ENCODE results near the gene CA10. TPM values are rescaled to one million over a fixed set of nuclear protein-coding genes. Genes with fewer than 3 reads are reported as not detected.

The CA10 gene
- polyA plus RNA-seq, 3 donors from 2014 or later, result not detected

DNA sequence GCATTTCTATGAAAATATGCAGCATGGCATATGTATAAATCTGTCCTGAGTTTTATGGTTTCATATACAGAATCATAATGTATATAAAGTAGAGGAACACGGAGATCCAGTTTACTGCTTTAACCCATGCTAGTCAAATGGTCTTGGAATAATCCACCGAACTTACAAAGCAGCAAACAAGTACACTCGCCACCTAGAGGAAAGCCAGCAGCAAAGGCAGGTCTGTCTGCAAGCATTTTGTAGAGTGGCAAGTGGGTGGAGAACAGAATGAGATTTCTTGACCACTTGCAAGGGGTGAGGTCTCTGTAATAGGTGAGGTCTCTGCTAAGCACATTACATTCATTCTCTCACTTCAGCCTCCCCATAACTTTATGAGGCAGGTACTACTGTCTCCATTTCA is 308.3 kb downstream of the CA10 start:
- peaks cover 0 to 11% (median 4%) of the 10 kb centered on the region in 3 donors for H3K27me3 Mint-ChIP-seq (ENCODE audit: low read depth in 3 of 3)
- DNase-seq, result no peak
- H3K9me3 Mint-ChIP-seq, result peaks cover 0 to 5% (median 0%) of the 10 kb centered on the region in 6 donors
- no peaks in the 10 kb centered on the region for H3K4me1 Mint-ChIP-seq
- no peak overlapping the region for H3K4me3 Mint-ChIP-seq
- H3K36me3 Mint-ChIP-seq, result no peaks in the 10 kb centered on the region
- H3K27ac Mint-ChIP-seq, result no peak overlapping the region

DNA sequence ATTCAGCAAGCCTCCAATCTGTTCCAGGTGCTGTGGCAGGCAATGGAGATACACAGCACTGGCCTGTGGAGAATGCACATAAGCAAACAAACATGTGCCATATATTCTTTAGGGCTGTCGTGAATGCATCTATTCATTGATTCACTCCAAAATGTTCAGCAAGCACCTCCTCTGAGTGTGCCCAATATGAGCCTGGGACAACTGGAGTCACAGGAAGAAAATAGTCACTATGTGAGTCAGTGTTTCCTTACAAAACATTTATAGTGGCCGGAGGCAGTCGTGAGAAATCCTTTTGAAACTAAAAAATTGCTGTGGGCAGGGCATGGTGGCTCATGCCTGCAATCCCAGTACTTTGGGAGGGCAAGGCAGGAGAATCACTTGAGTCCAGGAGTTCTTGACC is 310.1 kb downstream of the CA10 start:
- Mint-ChIP-seq H3K4me1 (no peaks in the 10 kb centered on the region), H3K9me3 (peaks cover 0 to 5% (median 0%) of the 10 kb centered on the region in 6 donors), H3K27ac (no peak overlapping the region), H3K4me3 (no peak overlapping the region), H3K36me3 (no peaks in the 10 kb centered on the region), H3K27me3 (ENCODE audit: low read depth in 3 of 3) (peaks cover under 1 to 11% (median 2%) of the 10 kb centered on the region in 3 donors)
- no peak for DNase-seq

DNA sequence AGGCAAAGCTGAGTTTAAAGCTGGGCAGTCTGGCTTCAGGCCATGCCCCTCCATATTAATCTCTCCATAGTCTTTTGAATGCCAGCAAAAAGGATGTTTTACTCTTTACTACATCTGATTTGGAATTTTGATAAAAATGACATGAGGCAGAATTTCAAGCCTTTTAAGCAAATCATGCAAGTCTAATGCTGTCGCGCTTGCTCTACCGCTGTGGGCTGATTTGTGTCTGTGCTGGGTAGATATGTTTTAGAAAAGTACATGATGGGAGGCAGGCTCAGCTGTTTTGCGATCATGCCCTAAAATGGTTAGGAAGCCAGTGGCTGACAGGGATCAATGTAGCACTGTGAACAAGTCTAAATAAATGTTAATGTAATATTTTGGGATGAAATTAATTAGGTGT is 311.9 kb downstream of the CA10 start:
- Mint-ChIP-seq H3K27ac (no peak overlapping the region), H3K27me3 (ENCODE audit: low read depth in 3 of 3) (peaks cover 2 to 8% (median 3%) of the 10 kb centered on the region in 3 donors), H3K4me3 (no peak overlapping the region), H3K36me3 (no peaks in the 10 kb centered on the region), H3K9me3 (no peaks in the 10 kb centered on the region), H3K4me1 (no peaks in the 10 kb centered on the region)
- DNase-seq, result no peak

DNA sequence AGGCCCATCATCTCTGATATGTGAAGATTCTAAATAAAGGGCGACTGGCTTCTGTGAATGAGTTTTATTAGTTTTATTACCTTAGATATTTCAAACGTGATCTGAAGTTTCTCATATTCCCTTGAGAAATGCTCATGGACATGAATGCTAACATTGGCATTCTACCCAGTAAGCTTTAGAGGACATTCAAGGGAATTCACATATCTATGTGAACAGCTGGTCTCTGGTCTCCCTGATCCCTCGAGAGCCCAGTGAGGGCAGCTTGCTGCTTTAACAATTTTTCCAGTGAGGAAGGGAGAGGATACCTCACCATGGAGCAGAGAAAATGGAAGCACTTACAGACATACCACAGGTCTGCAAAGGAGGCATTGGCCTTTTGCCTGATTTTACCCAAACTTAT is 312.7 kb downstream of the CA10 start:
- no peak for DNase-seq
- H3K27me3 Mint-ChIP-seq (ENCODE audit: low read depth in 3 of 3), result peaks cover 2 to 5% (median 3%) of the 10 kb centered on the region in 3 donors
- no peaks in the 10 kb centered on the region for H3K9me3 Mint-ChIP-seq
- H3K36me3 Mint-ChIP-seq, result no peaks in the 10 kb centered on the region
- H3K27ac Mint-ChIP-seq, result no peak overlapping the region
- H3K4me3 Mint-ChIP-seq, result no peak overlapping the region
- no peaks in the 10 kb centered on the region for H3K4me1 Mint-ChIP-seq

DNA sequence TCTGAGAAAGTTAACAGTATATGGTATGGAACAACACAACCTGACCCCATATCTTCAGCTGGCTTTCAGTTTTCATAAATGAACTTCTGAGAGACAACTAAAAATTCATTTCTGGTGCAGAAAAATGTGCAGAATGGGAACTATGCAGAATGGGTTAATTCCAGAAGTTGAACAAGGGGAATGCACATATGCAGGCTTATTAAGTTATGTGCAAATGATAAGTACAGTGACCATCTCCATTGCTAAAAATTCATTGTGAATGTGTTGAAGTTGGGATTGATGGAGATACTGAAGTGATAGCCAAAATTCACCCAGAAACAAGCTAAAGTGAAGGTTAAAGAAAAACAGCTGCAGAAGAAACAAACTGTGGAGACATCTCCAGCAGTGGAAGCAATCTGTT is 315.8 kb downstream of the CA10 start:
- H3K4me3 Mint-ChIP-seq, result no peak overlapping the region
- H3K27ac Mint-ChIP-seq, result no peak overlapping the region
- H3K4me1 Mint-ChIP-seq, result no peaks in the 10 kb centered on the region
- DNase-seq, result no peak
- peaks cover 0 to 2% (median 0%) of the 10 kb centered on the region in 6 donors for H3K9me3 Mint-ChIP-seq
- H3K36me3 Mint-ChIP-seq, result no peaks in the 10 kb centered on the region
- H3K27me3 Mint-ChIP-seq (ENCODE audit: low read depth in 3 of 3), result peaks cover 0 to 3% (median 2%) of the 10 kb centered on the region in 3 donors

DNA sequence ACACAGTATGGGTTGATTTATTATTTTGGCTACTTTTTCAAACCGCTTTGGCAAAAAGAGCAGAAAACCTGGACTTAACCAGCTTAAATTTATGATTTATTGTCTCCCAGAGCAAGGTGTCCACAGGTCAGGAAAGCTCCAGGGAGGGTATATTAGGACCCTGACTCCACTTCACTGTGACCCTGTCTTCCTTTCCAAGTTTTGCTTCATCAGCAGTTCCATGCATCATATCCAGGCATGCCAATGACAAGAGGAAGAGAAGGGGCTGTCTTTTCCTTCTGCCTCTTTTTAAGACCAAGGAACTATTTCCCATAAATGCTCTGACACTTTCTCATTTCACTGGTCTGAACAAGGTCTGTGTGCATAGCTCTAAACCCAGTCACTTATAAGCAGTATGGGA is 316.8 kb downstream of the CA10 start:
- DNase-seq, result no peak
- Mint-ChIP-seq H3K4me1 (no peaks in the 10 kb centered on the region), H3K36me3 (no peaks in the 10 kb centered on the region), H3K27ac (no peak overlapping the region), H3K4me3 (no peak overlapping the region), H3K9me3 (peaks cover 0 to 2% (median 0%) of the 10 kb centered on the region in 6 donors), H3K27me3 (ENCODE audit: low read depth in 3 of 3) (peaks cover 0 to 5% (median 4%) of the 10 kb centered on the region in 3 donors)

DNA sequence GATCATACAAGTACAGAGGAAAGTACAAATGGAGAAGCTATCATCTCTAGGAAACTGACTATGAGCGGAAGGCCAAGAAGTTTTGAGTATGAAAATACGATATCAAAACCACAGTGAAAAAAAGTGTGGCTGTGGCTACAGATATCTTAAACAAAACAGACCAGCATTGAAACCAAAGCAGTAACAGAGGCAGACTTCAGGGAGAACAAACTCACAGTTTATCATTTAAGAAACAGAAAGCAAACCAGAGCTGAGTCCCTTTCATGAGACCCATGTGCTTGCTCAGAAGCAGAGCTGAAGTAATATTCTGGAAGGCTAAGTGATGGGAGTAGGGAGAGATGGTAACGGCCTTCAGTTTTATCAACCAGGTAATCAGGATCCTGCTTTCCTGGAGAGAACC is 317.8 kb downstream of the CA10 start:
- DNase-seq, result no peak
- Mint-ChIP-seq H3K4me3 (no peak overlapping the region), H3K27ac (no peak overlapping the region), H3K27me3 (ENCODE audit: low read depth in 3 of 3) (peaks cover 0 to 7% (median 6%) of the 10 kb centered on the region in 3 donors), H3K9me3 (peaks cover 0 to 2% (median 0%) of the 10 kb centered on the region in 6 donors), H3K36me3 (no peaks in the 10 kb centered on the region), H3K4me1 (no peaks in the 10 kb centered on the region)

DNA sequence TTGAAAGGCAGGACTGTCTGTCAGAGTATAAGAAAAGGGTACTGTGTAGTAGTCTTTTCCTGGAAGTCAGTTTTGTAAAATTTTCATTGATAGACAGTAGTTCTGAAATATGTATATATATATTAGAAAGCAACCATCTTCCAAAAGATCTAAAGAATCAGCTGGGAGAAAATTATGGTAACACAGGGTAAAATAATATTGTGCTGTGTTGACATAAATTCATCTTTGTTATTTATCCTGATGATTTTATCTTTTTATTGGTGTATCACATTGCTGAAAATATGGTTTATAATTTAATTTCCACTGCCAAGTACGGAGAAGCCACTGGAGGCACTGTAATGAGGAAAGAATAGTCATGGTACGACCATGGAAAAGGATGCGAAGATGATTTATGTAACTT is 324.9 kb downstream of the CA10 start:
- H3K9me3 Mint-ChIP-seq, result peaks cover 0 to under 1% (median 0%) of the 10 kb centered on the region in 6 donors
- no peak for DNase-seq
- H3K4me1 Mint-ChIP-seq, result no peaks in the 10 kb centered on the region
- no peak overlapping the region for H3K27ac Mint-ChIP-seq
- H3K27me3 Mint-ChIP-seq (ENCODE audit: low read depth in 3 of 3), result peaks cover 3 to 9% (median 5%) of the 10 kb centered on the region in 3 donors
- H3K36me3 Mint-ChIP-seq, result no peaks in the 10 kb centered on the region
- no peak overlapping the region for H3K4me3 Mint-ChIP-seq

DNA sequence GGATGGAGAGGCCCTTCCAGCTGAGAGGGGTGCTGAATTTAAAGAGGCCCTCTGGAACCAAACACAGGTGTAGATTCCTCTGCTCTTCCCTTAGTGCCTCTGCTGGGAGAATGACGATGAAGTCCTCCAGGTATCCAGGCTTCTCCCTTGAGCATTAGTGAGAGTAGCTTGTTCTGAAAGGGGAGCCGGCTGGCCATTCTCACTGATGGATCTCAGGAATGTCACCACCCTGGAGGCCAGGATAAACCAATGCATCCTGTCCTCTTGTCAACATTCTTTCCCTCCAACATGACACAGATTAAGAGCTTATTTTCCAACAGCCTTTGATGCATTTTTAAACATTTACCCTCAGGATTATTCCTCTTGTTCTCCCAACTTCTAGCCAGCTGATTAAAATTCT is 325.5 kb downstream of the CA10 start:
- no peak overlapping the region for H3K4me3 Mint-ChIP-seq
- no peaks in the 10 kb centered on the region for H3K36me3 Mint-ChIP-seq
- no peak for DNase-seq
- H3K4me1 Mint-ChIP-seq, result no peaks in the 10 kb centered on the region
- peaks cover 3 to 9% (median 5%) of the 10 kb centered on the region in 3 donors for H3K27me3 Mint-ChIP-seq (ENCODE audit: low read depth in 3 of 3)
- no peaks in the 10 kb centered on the region for H3K9me3 Mint-ChIP-seq
- no peak overlapping the region for H3K27ac Mint-ChIP-seq

DNA sequence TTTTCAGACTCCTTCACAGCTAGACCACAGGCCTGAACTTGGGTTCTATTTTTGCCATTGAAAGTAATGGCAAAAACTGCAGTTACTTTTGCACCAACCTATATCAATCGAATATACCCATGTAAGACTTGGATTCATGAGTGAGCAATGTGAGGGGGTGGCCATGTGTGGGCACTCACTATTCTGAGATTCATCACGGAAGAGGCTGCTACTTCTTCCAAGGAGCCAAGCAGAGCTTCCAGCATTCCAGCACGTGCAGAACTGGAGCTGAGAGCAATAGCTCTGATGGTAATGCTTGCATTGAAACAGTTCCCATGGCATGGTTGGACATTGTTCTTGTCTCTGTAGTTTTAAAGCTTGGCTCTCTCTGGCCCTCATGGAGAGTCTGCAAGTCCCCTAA is 327.6 kb downstream of the CA10 start:
- Mint-ChIP-seq H3K27me3 (ENCODE audit: low read depth in 3 of 3) (peaks cover 0 to 7% (median 3%) of the 10 kb centered on the region in 3 donors), H3K4me3 (no peak overlapping the region), H3K36me3 (no peaks in the 10 kb centered on the region), H3K9me3 (no peaks in the 10 kb centered on the region), H3K4me1 (no peaks in the 10 kb centered on the region), H3K27ac (no peak overlapping the region)
- DNase-seq, result no peak

DNA sequence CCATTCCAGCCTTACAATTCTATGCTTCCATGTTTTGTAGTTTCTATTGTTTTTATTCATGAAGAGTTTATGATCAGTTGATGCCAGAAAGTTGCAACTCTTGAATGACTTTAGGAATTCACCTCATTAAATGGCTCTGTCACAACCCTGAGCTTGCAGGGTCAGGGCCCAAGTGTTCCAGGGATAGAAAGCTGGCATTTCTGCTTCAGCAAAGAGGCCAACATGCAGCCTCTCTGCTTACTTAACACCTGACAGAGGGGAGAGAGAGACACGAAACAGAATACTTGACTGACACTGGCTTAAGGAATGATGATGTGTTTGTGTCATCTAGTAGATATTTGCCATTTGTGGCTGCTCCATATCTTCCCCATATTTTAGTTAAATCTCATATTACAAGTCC is 328.1 kb downstream of the CA10 start:
- no peak for DNase-seq
- H3K27ac Mint-ChIP-seq, result no peak overlapping the region
- H3K4me3 Mint-ChIP-seq, result no peak overlapping the region
- no peaks in the 10 kb centered on the region for H3K4me1 Mint-ChIP-seq
- peaks cover 0 to 5% (median 3%) of the 10 kb centered on the region in 3 donors for H3K27me3 Mint-ChIP-seq (ENCODE audit: low read depth in 3 of 3)
- no peaks in the 10 kb centered on the region for H3K36me3 Mint-ChIP-seq
- no peaks in the 10 kb centered on the region for H3K9me3 Mint-ChIP-seq

DNA sequence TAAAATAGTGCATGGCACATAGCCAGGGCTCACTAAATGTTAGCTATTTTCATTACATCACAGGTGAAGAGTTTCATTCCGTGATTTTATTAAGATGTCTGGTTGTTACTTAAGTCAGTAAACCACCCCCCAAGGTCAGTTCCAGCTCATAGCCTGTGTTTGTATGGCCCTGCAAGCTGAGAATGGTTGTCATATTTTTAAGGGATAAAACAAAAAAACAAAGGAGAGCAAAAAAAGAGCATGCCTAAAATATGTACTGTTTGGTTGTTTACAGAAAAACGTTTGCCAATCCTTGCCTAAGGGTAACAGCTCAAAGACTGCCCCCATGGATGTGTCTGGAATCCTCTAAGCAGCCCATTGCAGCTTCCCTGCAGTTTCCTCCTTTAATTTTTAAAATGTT is 329.6 kb downstream of the CA10 start:
- peaks cover 0 to 5% (median 3%) of the 10 kb centered on the region in 3 donors for H3K27me3 Mint-ChIP-seq (ENCODE audit: low read depth in 3 of 3)
- no peak for DNase-seq
- no peak overlapping the region for H3K27ac Mint-ChIP-seq
- no peaks in the 10 kb centered on the region for H3K9me3 Mint-ChIP-seq
- H3K36me3 Mint-ChIP-seq, result no peaks in the 10 kb centered on the region
- no peak overlapping the region for H3K4me3 Mint-ChIP-seq
- H3K4me1 Mint-ChIP-seq, result no peaks in the 10 kb centered on the region

DNA sequence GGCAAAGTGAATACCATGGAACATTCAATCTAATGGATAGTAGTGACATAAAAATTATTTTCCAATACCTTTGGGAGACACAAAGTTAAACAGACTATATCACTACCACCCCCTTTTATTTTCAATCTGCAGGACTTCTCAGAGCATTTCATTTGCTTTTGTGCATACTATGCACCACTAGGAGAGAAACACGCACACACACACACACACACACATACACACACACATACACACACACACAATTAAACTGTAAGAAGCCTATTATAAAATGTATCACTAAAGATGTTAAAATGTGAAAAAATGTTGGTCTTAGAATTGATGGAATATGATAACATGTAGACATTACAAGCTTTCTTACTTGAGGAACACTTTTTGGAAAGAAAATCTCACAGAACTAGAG is 331.4 kb downstream of the CA10 start:
- Mint-ChIP-seq H3K27me3 (ENCODE audit: low read depth in 3 of 3) (peaks cover 0 to 3% (median 0%) of the 10 kb centered on the region in 3 donors), H3K4me3 (no peak overlapping the region), H3K9me3 (no peaks in the 10 kb centered on the region), H3K36me3 (no peaks in the 10 kb centered on the region), H3K27ac (no peak overlapping the region), H3K4me1 (no peaks in the 10 kb centered on the region)
- no peak for DNase-seq

DNA sequence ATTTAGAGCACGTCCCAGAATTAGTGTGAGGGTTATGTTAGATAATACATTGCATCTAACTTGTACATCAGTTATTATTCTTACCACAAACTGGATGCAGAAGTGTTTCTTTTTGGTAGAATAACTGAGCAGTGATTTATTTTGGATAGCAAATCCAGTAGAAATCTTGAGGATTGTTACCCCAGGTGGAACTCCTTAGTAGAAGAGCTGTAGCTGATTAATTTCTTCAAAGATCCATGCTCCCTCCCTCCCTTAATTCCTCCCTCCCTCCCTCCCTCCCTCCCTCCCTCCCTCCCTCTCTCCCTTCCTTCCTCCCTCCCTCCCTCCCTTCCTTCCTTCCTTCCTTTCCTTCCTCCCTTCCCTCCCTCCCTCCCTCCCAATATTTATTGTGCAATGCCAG is 337.7 kb downstream of the CA10 start:
- H3K4me3 Mint-ChIP-seq, result no peak overlapping the region
- DNase-seq, result no peak
- H3K27ac Mint-ChIP-seq, result no peak overlapping the region
- H3K9me3 Mint-ChIP-seq, result no peaks in the 10 kb centered on the region
- peaks cover 0 to 4% (median 1%) of the 10 kb centered on the region in 3 donors for H3K27me3 Mint-ChIP-seq (ENCODE audit: low read depth in 3 of 3)
- H3K36me3 Mint-ChIP-seq, result no peaks in the 10 kb centered on the region
- H3K4me1 Mint-ChIP-seq, result no peaks in the 10 kb centered on the region

DNA sequence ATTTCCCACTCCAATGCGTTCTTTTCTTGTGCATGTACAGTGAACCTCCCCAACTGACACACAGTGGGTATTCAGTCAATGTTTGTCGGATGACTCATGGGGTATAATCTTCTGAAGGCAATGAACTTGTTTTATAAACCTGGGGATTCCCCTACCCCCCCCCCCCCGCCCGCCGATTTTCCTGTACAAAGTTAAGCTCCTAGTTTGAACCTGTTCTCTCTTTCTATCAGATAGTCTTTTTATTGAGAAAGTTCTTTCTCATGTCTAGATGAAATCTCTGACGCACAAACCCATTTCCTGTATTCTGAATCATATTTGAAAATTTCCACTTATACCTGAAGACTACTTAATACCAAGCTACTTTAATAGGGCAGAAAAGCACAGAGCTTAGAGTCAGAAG is 338.3 kb downstream of the CA10 start:
- Mint-ChIP-seq H3K9me3 (no peaks in the 10 kb centered on the region), H3K36me3 (no peaks in the 10 kb centered on the region), H3K27me3 (ENCODE audit: low read depth in 3 of 3) (peaks cover 0 to 4% (median 1%) of the 10 kb centered on the region in 3 donors), H3K27ac (no peak overlapping the region), H3K4me1 (no peaks in the 10 kb centered on the region), H3K4me3 (no peak overlapping the region)
- no peak for DNase-seq

Measured in immature natural killer cell (primary cell).